Sciatic nerve (tissue), 2 donors: Measurements from ENCODE around the gene USP38. TPM values are rescaled to one million over a fixed set of nuclear protein-coding genes. Genes with fewer than 3 reads are reported as not detected.
"Not testable (repeated sequence)": the region's sequence is repeated elsewhere in the genome, so short reads cannot be mapped to it uniquely, and the experiment has no call there.

Experiments used
- ATAC-seq: fragments of 200-7000 bp; cut with Tn5 transposase; one replicate; pipeline ENCODE4 v1.9.1; 2020; ENCODE audit warnings: mild to moderate bottlenecking, moderate library complexity
- DNase-seq: peaks from one replicate; pipeline ENCODE4 v3.0.0-alpha.2; 2020; ENCODE audit warnings: low spot score
- intact Hi-C: fragments of 100-400 bp; cut with DNase I; formaldehyde crosslinking; loops from one replicate; pipeline ENCODE4 v1.14.2; 2022
- total RNA-seq: library from RNA; stranded (reverse); fragmentation: NEBNext Ultra II Directional; extraction: Animal tissue kit (Norgen Biotek cat#: 25700); gene quantifications from one replicate; pipeline ENCODE4 v1.2.1, GENCODE V29; 2021
- donor health status: DM: no; HTN: no; CAD: no.
- donor health status: DM: no; HTN: no; CAD: no.

Gene USP38
- 16.2 TPM for total RNA-seq

- intact Hi-C loops, result no loop called here
- DNase-seq (peak; percentile 93), ATAC-seq (peak; percentile 98)
These were observed at the start of gene USP38 for GRCh38 chr4:143184503-143185252. TSS of gene USP38 (plus strand) at chr4:143184917. CDS start at chr4:143185451, 534 bp downstream.

GRCh38 chr4:143135358-143135757 lies 49.4 kb upstream of the USP38 start:
- no peak for ATAC-seq

GRCh38 chr4:143140696-143141095 lies 44.0 kb upstream of the USP38 start:
- intact Hi-C loops, result no loop called here
- ATAC-seq (no peak), DNase-seq (no peak)

More at GRCh38 chr4:143135358-143135757, 49.4 kb upstream of the USP38 start:
- no peak for DNase-seq
- intact Hi-C loops, result no loop called here

GRCh38 chr4:143148521-143148920 lies 36.2 kb upstream of the USP38 start:
- ATAC-seq (no peak), DNase-seq (no peak)
- intact Hi-C loops, result no loop called here

GRCh38 chr4:143156853-143157252 lies 27.9 kb upstream of the USP38 start:
- DNase-seq (no peak), ATAC-seq (no peak)
- intact Hi-C loops, result no loop called here

GRCh38 chr4:143163614-143164013 lies 21.1 kb upstream of the USP38 start:
- ATAC-seq, result no peak
- DNase-seq, result no peak
- intact Hi-C loops, result no loop called here

- ATAC-seq, DNase-seq, intact Hi-C loops: not testable (repeated sequence)
These were observed 18.0 kb upstream of the USP38 start for GRCh38 chr4:143166722-143167121.

GRCh38 chr4:143178923-143179322 lies 5.8 kb upstream of the USP38 start:
- intact Hi-C loops, result no loop called here
- ATAC-seq (no peak), DNase-seq (no peak)

- intact Hi-C loops, result no loop called here
- DNase-seq (no peak), ATAC-seq (no peak)
These were observed 1.1 kb upstream of the USP38 start for GRCh38 chr4:143183513-143184216.

GRCh38 chr4:143184217-143184502 lies 557 bp upstream of the USP38 start:
- intact Hi-C loops, result no loop called here
- DNase-seq (no peak), ATAC-seq (peak; percentile 19)

- intact Hi-C loops, result no loop called here
- peak; percentile 64 for DNase-seq
- ATAC-seq, result peak; percentile 11
These were observed 763 bp downstream of the USP38 start for GRCh38 chr4:143185253-143186107.

GRCh38 chr4:143186212-143186611 lies 1.5 kb downstream of the USP38 start:
- ATAC-seq, result no peak
- no peak for DNase-seq
- intact Hi-C loops, result no loop called here

GRCh38 chr4:143186649-143187048 lies 1.9 kb downstream of the USP38 start:
- DNase-seq, result no peak
- intact Hi-C loops, result no loop called here
- no peak for ATAC-seq

GRCh38 chr4:143188136-143189088 lies 3.7 kb downstream of the USP38 start:
- no peak for DNase-seq
- intact Hi-C loops, result no loop called here
- ATAC-seq, result no peak

- no peak for ATAC-seq
- no peak for DNase-seq
- intact Hi-C loops, result no loop called here
These were observed 4.8 kb downstream of the USP38 start for GRCh38 chr4:143189528-143189927.

GRCh38 chr4:143195581-143195980 lies 10.9 kb downstream of the USP38 start:
- ATAC-seq, result no peak
- intact Hi-C loops, result loop anchor here (10.0 kb wide), 1 partner anchor 139 kb away; the partner anchor contains the start of gene GAB1
- DNase-seq, result no peak

- no peak for ATAC-seq
- intact Hi-C loops, result loop anchor here (10.0 kb wide), 1 partner anchor 138 kb away; the partner anchor contains the start of gene GAB1
These were observed 11.6 kb downstream of the USP38 start for GRCh38 chr4:143196323-143196722.

GRCh38 chr4:143199503-143199902 lies 14.8 kb downstream of the USP38 start:
- intact Hi-C loops, result loop anchor here (10.0 kb wide), 1 partner anchor 135 kb away; the partner anchor contains the start of gene GAB1
- ATAC-seq (no peak), DNase-seq (no peak)

More at GRCh38 chr4:143196323-143196722, 11.6 kb downstream of the USP38 start:
- no peak for DNase-seq
